CD4-positive, CD25-positive, alpha-beta regulatory T cell (primary cell): ENCODE data around the gene BICRA. TPM values are rescaled to one million over a fixed set of nuclear protein-coding genes. Genes with fewer than 3 reads are reported as not detected.

Experiments
- ATAC-seq, 2 donors: fragments of 150-1000 bp; cut with Tn5 transposase; one replicate each; pipeline ENCODE4 v1.10.0; 2021; ENCODE audit warnings: low read depth in 2 of 2, moderate number of reproducible peaks in 2 of 2, moderate library complexity in 1 of 2
- DNase-seq, 3 donors: peaks; one replicate each; pipeline versions ENCODE4 v3.0.0 to v3.0.0-alpha.2; 2012 to 2022; ENCODE audit warnings: mixed read lengths in 1 of 3
- H3K27ac ChIP-seq: one replicate; pipeline ENCODE4 v1.7.0; 2013; ENCODE audit warnings: mild to moderate bottlenecking, low read length; ENCODE audit not compliant: insufficient read depth, poor library complexity, severe bottlenecking
- H3K27me3 ChIP-seq: one replicate; pipeline ENCODE4 v1.7.0; 2013; ENCODE audit warnings: low read length; ENCODE audit not compliant: control insufficient read depth, insufficient read depth
- H3K36me3 ChIP-seq: one replicate; pipeline ENCODE4 v1.7.0; 2013; ENCODE audit warnings: mild to moderate bottlenecking, low read length, moderate library complexity; ENCODE audit not compliant: control insufficient read depth, insufficient read depth
- H3K4me1 ChIP-seq: 2 replicates; pipeline ENCODE4 v1.7.0; 2013; ENCODE audit warnings: mild to moderate bottlenecking, low read length; ENCODE audit not compliant: insufficient read depth, control insufficient read depth, poor library complexity, severe bottlenecking
- H3K4me3 ChIP-seq: one replicate; pipeline ENCODE4 v1.7.0; 2013; ENCODE audit warnings: low read depth, mild to moderate bottlenecking, low read length, moderate library complexity
- H3K9me3 ChIP-seq, 2 experiments: 1 replicate in 1 of 2; 2 replicates in 1 of 2; pipeline ENCODE4 v1.7.0; 2013; ENCODE audit warnings: low read length in 2 of 2, mild to moderate bottlenecking in 1 of 2, moderate library complexity in 1 of 2; ENCODE audit not compliant: control insufficient read depth in 2 of 2
- H3K27ac Mint-ChIP-seq, 3 donors: one replicate each; pipeline ENCODE4 v1.8.0; 2020 to 2022; ENCODE audit warnings: mild to moderate bottlenecking in 3 of 3, mixed read lengths in 3 of 3, moderate library complexity in 2 of 3
- H3K27me3 Mint-ChIP-seq: one replicate; pipeline ENCODE4 v1.8.0; 2022; ENCODE audit warnings: mild to moderate bottlenecking, mixed read lengths
- H3K36me3 Mint-ChIP-seq: one replicate; pipeline ENCODE4 v1.8.0; 2020; ENCODE audit warnings: mixed read lengths
- H3K4me1 Mint-ChIP-seq, 4 donors: one replicate each; pipeline ENCODE4 v1.8.0; 2020 to 2022; ENCODE audit warnings: mixed read lengths in 4 of 4, mild to moderate bottlenecking in 1 of 4
- H3K4me3 Mint-ChIP-seq, 4 donors: one replicate each; pipeline ENCODE4 v1.8.0; 2020 to 2022; ENCODE audit warnings: mild to moderate bottlenecking in 4 of 4, mixed read lengths in 4 of 4, moderate library complexity in 3 of 4
- H3K9me3 Mint-ChIP-seq, 7 donors: one replicate each; pipeline ENCODE4 v1.8.0; 2020 to 2022; ENCODE audit warnings: mixed read lengths in 7 of 7, mild to moderate bottlenecking in 3 of 7, moderate library complexity in 2 of 7
- polyA plus RNA-seq, 4 donors: library from polyadenylated mRNA; unstranded; fragments of 300-500 nt; fragmentation: Illumina TruSeq; gene quantifications; one replicate each; pipeline ENCODE4 v1.2.3, GENCODE V29; 2021
- total RNA-seq: library from RNA; stranded (reverse); gene quantifications from one replicate; pipeline ENCODE4 v1.2.3, GENCODE V29; 2022

BICRA gene
- total and polyA plus RNA-seq, 5 donors from 2014 or later, result 0.25 to 43.8 (median 0.52) TPM

DNA sequence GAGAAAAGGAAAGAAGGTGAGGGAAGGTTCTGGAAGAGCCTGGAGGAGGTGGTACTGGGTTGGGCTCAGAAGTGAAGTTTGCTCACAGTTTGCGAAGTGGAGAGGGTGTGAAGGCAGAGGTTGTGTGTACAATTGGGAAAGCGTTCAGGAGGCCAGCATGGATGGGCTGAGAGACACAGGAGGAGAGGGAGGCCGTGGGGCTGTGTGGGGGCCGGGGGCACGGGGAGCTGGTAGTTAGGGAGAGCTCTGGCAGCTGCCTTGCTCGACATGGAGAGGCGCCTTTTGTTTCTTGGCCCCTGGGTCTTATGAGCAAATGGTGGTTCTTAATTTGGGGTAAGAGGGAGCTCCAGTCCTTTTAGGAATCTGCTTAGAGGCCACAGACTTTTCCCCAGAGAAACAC lies 16.7 kb downstream of the BICRA start:
- peaks cover 19% of the 10 kb centered on the region for H3K36me3 Mint-ChIP-seq
- no peak overlapping the region for H3K4me3 Mint-ChIP-seq
- H3K27me3 ChIP-seq, result no peaks in the 10 kb centered on the region
- no peaks in the 10 kb centered on the region for H3K4me1 ChIP-seq
- H3K4me3 ChIP-seq, result no peak overlapping the region
- no peak overlapping the region for H3K27ac Mint-ChIP-seq
- DNase-seq, result no peak
- H3K36me3 ChIP-seq, result peaks cover 15% of the 10 kb centered on the region
- ATAC-seq, result no peak
- H3K9me3 Mint-ChIP-seq, result no peaks in the 10 kb centered on the region
- peaks cover 5% of the 10 kb centered on the region for H3K27me3 Mint-ChIP-seq
- H3K27ac ChIP-seq, result no peak overlapping the region
- H3K4me1 Mint-ChIP-seq, result peaks cover 4 to 71% (median 39%) of the 10 kb centered on the region in 4 donors
- H3K9me3 ChIP-seq, result no peaks in the 10 kb centered on the region

DNA sequence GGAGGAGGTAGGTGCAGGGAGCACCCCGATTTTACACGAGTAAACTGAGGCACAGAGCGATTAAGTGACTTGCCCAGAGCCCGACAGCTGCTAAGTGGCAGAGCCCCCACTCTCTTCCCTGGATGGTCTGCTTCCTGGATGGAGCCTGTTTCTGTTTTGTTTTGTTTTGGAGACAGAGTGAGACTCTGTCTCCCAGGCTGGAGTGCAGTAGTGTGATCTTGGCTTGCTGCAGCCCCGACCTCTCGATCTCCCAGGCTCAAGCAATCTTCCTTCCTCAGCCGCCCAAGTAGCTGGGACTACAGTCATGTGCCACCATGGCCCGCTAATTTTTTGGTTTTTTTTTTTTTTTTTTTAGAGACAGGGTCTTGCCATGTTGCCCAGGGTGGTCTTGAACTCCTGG lies 17.3 kb downstream of the BICRA start:
- no peak for DNase-seq
- no peaks in the 10 kb centered on the region for H3K9me3 Mint-ChIP-seq
- H3K36me3 Mint-ChIP-seq, result peaks cover 21% of the 10 kb centered on the region
- H3K4me3 Mint-ChIP-seq, result no peak overlapping the region
- H3K9me3 ChIP-seq, result no peaks in the 10 kb centered on the region
- H3K27me3 ChIP-seq, result no peaks in the 10 kb centered on the region
- peak overlapping the region in 1 of 3 donors; percentile 20 for H3K27ac Mint-ChIP-seq
- peaks cover 13% of the 10 kb centered on the region for H3K36me3 ChIP-seq
- no peak overlapping the region for H3K27ac ChIP-seq
- no peaks in the 10 kb centered on the region for H3K4me1 ChIP-seq
- H3K27me3 Mint-ChIP-seq, result peaks cover 5% of the 10 kb centered on the region
- ATAC-seq, result no peak
- H3K4me3 ChIP-seq, result no peak overlapping the region
- peaks cover 4 to 68% (median 39%) of the 10 kb centered on the region in 4 donors for H3K4me1 Mint-ChIP-seq

DNA sequence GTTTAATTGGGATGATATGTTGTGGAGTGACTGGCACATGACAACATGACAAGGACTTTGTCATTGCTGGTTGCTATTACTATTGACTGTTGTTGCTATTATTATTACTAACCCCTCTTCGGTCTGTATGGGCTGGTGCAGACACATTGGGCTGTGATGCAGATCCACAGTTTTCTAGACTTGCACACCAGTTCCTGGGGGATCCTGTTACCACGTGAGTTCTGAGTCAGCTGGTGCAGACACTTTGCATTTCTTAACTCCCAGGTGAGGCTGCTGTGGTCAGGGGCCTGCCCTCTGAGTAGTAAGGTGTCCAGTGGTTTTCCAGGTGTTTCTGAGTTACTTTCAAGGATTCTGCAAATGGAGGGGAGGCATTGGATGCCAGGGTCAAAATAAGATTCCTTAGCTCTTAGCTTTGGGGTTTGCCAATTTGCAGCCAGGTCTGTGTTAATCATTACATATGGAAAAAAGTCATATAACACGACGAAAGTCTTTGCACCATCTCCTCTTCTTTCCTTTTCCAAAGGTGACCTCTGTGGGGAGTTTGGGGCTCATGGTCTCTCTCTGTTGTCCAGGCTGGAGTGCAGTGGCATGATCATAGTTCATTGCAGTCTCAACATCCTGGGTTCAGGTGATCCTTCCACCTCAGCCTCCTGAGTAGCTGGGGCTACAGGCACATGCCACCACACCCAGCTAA lies 19.3 kb downstream of the BICRA start:
- Mint-ChIP-seq H3K27me3 (peaks cover 5% of the 10 kb centered on the region), H3K4me1 (peaks cover 4 to 76% (median 42%) of the 10 kb centered on the region in 4 donors), H3K27ac (peak overlapping the region in 2 of 3 donors; percentile 75 to 80), H3K4me3 (no peak overlapping the region), H3K36me3 (peaks cover 21% of the 10 kb centered on the region), H3K9me3 (no peaks in the 10 kb centered on the region)
- H3K4me3 ChIP-seq, result no peak overlapping the region
- DNase-seq, result no peak
- no peaks in the 10 kb centered on the region for H3K9me3 ChIP-seq
- H3K27me3 ChIP-seq, result no peaks in the 10 kb centered on the region
- peaks cover 13% of the 10 kb centered on the region for H3K36me3 ChIP-seq
- H3K4me1 ChIP-seq, result no peaks in the 10 kb centered on the region
- no peak for ATAC-seq
- H3K27ac ChIP-seq, result no peak overlapping the region

GRCh38 chr19:47630594-47630993 lies 21.7 kb downstream of the BICRA start:
- Mint-ChIP-seq H3K4me3 (no peak overlapping the region), H3K9me3 (no peaks in the 10 kb centered on the region), H3K27me3 (peaks cover 5% of the 10 kb centered on the region), H3K36me3 (peaks cover 18% of the 10 kb centered on the region), H3K27ac (no peak overlapping the region), H3K4me1 (peaks cover 8 to 72% (median 36%) of the 10 kb centered on the region in 4 donors)
- no peaks in the 10 kb centered on the region for H3K4me1 ChIP-seq
- peaks cover 5% of the 10 kb centered on the region for H3K36me3 ChIP-seq
- ATAC-seq, result no peak
- no peaks in the 10 kb centered on the region for H3K9me3 ChIP-seq
- H3K27me3 ChIP-seq, result no peaks in the 10 kb centered on the region
- H3K27ac ChIP-seq, result no peak overlapping the region
- H3K4me3 ChIP-seq, result no peak overlapping the region
- DNase-seq, result no peak

GRCh38 chr19:47631681-47632446 lies 22.9 kb downstream of the BICRA start:
- no peaks in the 10 kb centered on the region for H3K9me3 Mint-ChIP-seq
- Histone ChIP-seq H3K4me3 (no peak overlapping the region), H3K27ac (no peak overlapping the region), H3K9me3 (no peaks in the 10 kb centered on the region), H3K4me1 (no peaks in the 10 kb centered on the region), H3K36me3 (peaks cover 4% of the 10 kb centered on the region), H3K27me3 (no peaks in the 10 kb centered on the region)
- no peak for DNase-seq
- ATAC-seq, result no peak
- H3K4me1 Mint-ChIP-seq, result peaks cover 9 to 69% (median 39%) of the 10 kb centered on the region in 4 donors
- H3K27ac Mint-ChIP-seq, result no peak overlapping the region
- peaks cover 21% of the 10 kb centered on the region for H3K36me3 Mint-ChIP-seq
- no peak overlapping the region for H3K4me3 Mint-ChIP-seq
- peaks cover 5% of the 10 kb centered on the region for H3K27me3 Mint-ChIP-seq

DNA sequence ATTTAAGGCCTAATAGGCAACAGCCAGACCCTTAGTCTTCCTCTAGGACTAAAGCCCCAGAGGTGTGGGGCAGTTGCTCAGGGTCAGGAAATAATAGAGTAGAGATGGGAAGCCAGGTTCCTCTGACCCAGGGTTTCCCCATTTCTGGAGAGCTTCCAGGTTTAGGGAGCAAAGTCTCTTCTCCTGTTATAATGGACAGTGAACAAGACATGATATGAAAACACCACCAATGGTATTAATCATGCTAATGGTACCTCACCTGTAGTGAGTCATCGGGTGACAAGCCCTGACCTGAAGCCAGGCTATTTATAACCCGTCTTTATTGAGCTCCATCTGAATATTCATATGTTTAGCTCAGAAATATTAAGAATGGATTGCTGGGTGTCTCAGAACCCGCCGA lies 24.6 kb downstream of the BICRA start:
- peaks cover 18% of the 10 kb centered on the region for H3K36me3 Mint-ChIP-seq
- no peaks in the 10 kb centered on the region for H3K4me1 ChIP-seq
- no peak for DNase-seq
- H3K27me3 ChIP-seq, result no peaks in the 10 kb centered on the region
- H3K36me3 ChIP-seq, result peaks cover 4% of the 10 kb centered on the region
- H3K9me3 Mint-ChIP-seq, result no peaks in the 10 kb centered on the region
- no peaks in the 10 kb centered on the region for H3K9me3 ChIP-seq
- no peak overlapping the region for H3K27ac ChIP-seq
- no peak overlapping the region for H3K27ac Mint-ChIP-seq
- no peak overlapping the region for H3K4me3 ChIP-seq
- no peak overlapping the region for H3K4me3 Mint-ChIP-seq
- H3K4me1 Mint-ChIP-seq, result peaks cover 5 to 66% (median 32%) of the 10 kb centered on the region in 4 donors
- H3K27me3 Mint-ChIP-seq, result peaks cover 5% of the 10 kb centered on the region
- no peak for ATAC-seq

- no peaks in the 10 kb centered on the region for H3K9me3 Mint-ChIP-seq
- H3K4me3 ChIP-seq, result no peak overlapping the region
- peaks cover 5 to 64% (median 33%) of the 10 kb centered on the region in 4 donors for H3K4me1 Mint-ChIP-seq
- peaks cover 17% of the 10 kb centered on the region for H3K36me3 Mint-ChIP-seq
- DNase-seq (no peak), ATAC-seq (no peak)
- no peak overlapping the region for H3K4me3 Mint-ChIP-seq
- no peak overlapping the region for H3K27ac Mint-ChIP-seq
- peaks cover 5% of the 10 kb centered on the region for H3K27me3 Mint-ChIP-seq
- no peaks in the 10 kb centered on the region for H3K9me3 ChIP-seq
- no peaks in the 10 kb centered on the region for H3K27me3 ChIP-seq
- no peaks in the 10 kb centered on the region for H3K4me1 ChIP-seq
- H3K36me3 ChIP-seq, result peaks cover 4% of the 10 kb centered on the region
- H3K27ac ChIP-seq, result no peak overlapping the region
These were observed 25.1 kb downstream of the BICRA start for GRCh38 chr19:47633996-47634395.
